Measurements from ENCODE around the gene B3GNT9.

Gene B3GNT9

GRCh38 chr16:67196881-67197280, 46.1 kb upstream of the B3GNT9 start:
- TF ChIP-seq CTCF (IDR thresholded peaks at IDR 0.05; ENCODE audit: low read depth, low read length, missing control alignments), result no peak
- no peak overlapping the region for H3K4me3 ChIP-seq (replicated peaks; ENCODE audit: low read depth, low read length)
- DNase-seq (ENCODE audit: extremely low read depth, low read depth), result no peak

- DNase-seq (ENCODE audit: extremely low read depth, low read depth), result no peak
These were observed 44.9 kb upstream of the B3GNT9 start for GRCh38 chr16:67195676-67196075.

GRCh38 chr16:67194260-67194659, 43.5 kb upstream of the B3GNT9 start:
- no peak for TF ChIP-seq CTCF (IDR thresholded peaks at IDR 0.05; ENCODE audit: low read depth, low read length, missing control alignments)
- DNase-seq (ENCODE audit: extremely low read depth, low read depth), result no peak
- peak overlapping the region; percentile 100; the same call in 1 of the 2 replicates for H3K4me3 ChIP-seq (replicated peaks; ENCODE audit: low read depth, low read length)

More at GRCh38 chr16:67195676-67196075, 44.9 kb upstream of the B3GNT9 start:
- TF ChIP-seq CTCF (IDR thresholded peaks at IDR 0.05; ENCODE audit: low read depth, low read length, missing control alignments), result no peak
- H3K4me3 ChIP-seq (replicated peaks; ENCODE audit: low read depth, low read length), result no peak overlapping the region

GRCh38 chr16:67193536-67193935, 42.7 kb upstream of the B3GNT9 start:
- peak overlapping the region; percentile 100 for H3K4me3 ChIP-seq (replicated peaks; ENCODE audit: low read depth, low read length)
- TF ChIP-seq CTCF (IDR thresholded peaks at IDR 0.05; ENCODE audit: low read depth, low read length, missing control alignments), result no peak
- DNase-seq (ENCODE audit: extremely low read depth, low read depth), result no peak

GRCh38 chr16:67192781-67193361, 42.1 kb upstream of the B3GNT9 start:
- no peak for DNase-seq (ENCODE audit: extremely low read depth, low read depth)
- H3K4me3 ChIP-seq (replicated peaks; ENCODE audit: low read depth, low read length), result peak overlapping the region; percentile 100
- no peak for TF ChIP-seq CTCF (IDR thresholded peaks at IDR 0.05; ENCODE audit: low read depth, low read length, missing control alignments)

- no peak for DNase-seq (ENCODE audit: extremely low read depth, low read depth)
- peak within 1 kb of the TSS; percentile 100 for H3K4me3 ChIP-seq (replicated peaks; ENCODE audit: low read depth, low read length)
- TF ChIP-seq CTCF (IDR thresholded peaks at IDR 0.05; ENCODE audit: low read depth, low read length, missing control alignments), result no peak
These were observed 41.3 kb upstream of the B3GNT9 start, which contains the start of gene E2F4 for GRCh38 chr16:67191995-67192681. TSS of gene E2F4 (plus strand) at chr16:67192155. CDS start at chr16:67192228, 73 bp downstream.

Data from HFF-Myc (cell line).